Smooth muscle cell (in vitro differentiated cells): ENCODE results near the gene EIF4E3. TPM values are rescaled to one million over a fixed set of nuclear protein-coding genes. Genes with fewer than 3 reads are reported as not detected.

Source experiments
- DNase-seq: peaks from one replicate; lab custom pipeline; 2025; ENCODE audit not compliant: unreplicated experiment; lab: John Stamatoyannopoulos, UW
- H2AFZ ChIP-seq: fragments of 200-600 bp; sonication (generic); 2 replicates; pipeline ENCODE4 v1.6.0; 2016; ENCODE audit warnings: antibody characterized with exemption, low read depth, mild to moderate bottlenecking
- H3F3A ChIP-seq: fragments of 200-600 bp; sonication (generic); 2 replicates; pipeline ENCODE4 v1.6.0; 2017; ENCODE audit warnings: antibody characterized with exemption, low read depth
- H3K27ac ChIP-seq: fragments of 200-600 bp; sonication (generic); 2 replicates; pipeline ENCODE4 v1.5.1; 2016; ENCODE audit warnings: low read depth, mild to moderate bottlenecking
- H3K27me3 ChIP-seq: fragments of 200-600 bp; sonication (generic); 2 replicates; pipeline ENCODE4 v1.6.1; 2016; ENCODE audit warnings: low read depth, mild to moderate bottlenecking
- H3K36me3 ChIP-seq: fragments of 200-600 bp; sonication (generic); 2 replicates; pipeline ENCODE4 v1.5.1; 2016; ENCODE audit warnings: low read depth
- H3K4me1 ChIP-seq: fragments of 200-600 bp; sonication (generic); 2 replicates; pipeline ENCODE4 v1.5.1; 2016; ENCODE audit warnings: low read depth
- H3K4me2 ChIP-seq: fragments of 200-600 bp; sonication (generic); 2 replicates; pipeline ENCODE4 v1.6.0; 2016; ENCODE audit warnings: mild to moderate bottlenecking
- H3K4me3 ChIP-seq: fragments of 200-600 bp; sonication (generic); 2 replicates; pipeline ENCODE4 v1.5.1; 2016; ENCODE audit warnings: mild to moderate bottlenecking
- H3K79me2 ChIP-seq: fragments of 200-600 bp; sonication (generic); 2 replicates; pipeline ENCODE4 v1.6.0; 2016; ENCODE audit warnings: low read depth, mild to moderate bottlenecking
- H3K9ac ChIP-seq: fragments of 200-600 bp; sonication (generic); 2 replicates; pipeline ENCODE4 v1.6.0; 2016; ENCODE audit warnings: low read depth
- H3K9me3 ChIP-seq: fragments of 200-600 bp; sonication (generic); replicated peaks from 2 replicates; pipeline ENCODE4 v1.5.1; 2016; ENCODE audit warnings: low read depth
- H4K20me1 ChIP-seq: fragments of 200-600 bp; sonication (generic); 2 replicates; pipeline ENCODE4 v1.6.0; 2016; ENCODE audit warnings: low read depth
- WGBS: methylation state at CpG from one replicate; pipeline ENCODE4 v1.1.7; 2016; ENCODE audit warnings: low lambda C conversion rate; 5-methylcytosine and 5-hydroxymethylcytosine counted together
- polyA plus RNA-seq: library from polyadenylated mRNA; unstranded; fragments of >200 nt; fragmentation: Nextera tagmentation; extraction: Ambion mirVana; gene quantifications from 2 replicates; pipeline ENCODE4 v1.2.1, GENCODE V29; 2016
- total RNA-seq: library from RNA; depleted of rRNA; stranded (reverse); fragments of >200 nt; gene quantifications from 2 replicates; pipeline ENCODE4 v1.2.3, GENCODE V29; 2014
- TF ChIP-seq, protein P1 (sequence below): fragments of 200-600 bp; sonication (generic); IDR thresholded peaks from 2 replicates; pipeline ENCODE4 v1.5.1; 2017; ENCODE audit warnings: borderline replicate concordance, mild to moderate bottlenecking, antibody characterized with exemption; ENCODE audit not compliant: insufficient read depth, poor library complexity, severe bottlenecking

Gene EIF4E3
- total and polyA plus RNA-seq, 2 experiments from 2014 or later, result 2.3 to 3.5 TPM

DNA sequence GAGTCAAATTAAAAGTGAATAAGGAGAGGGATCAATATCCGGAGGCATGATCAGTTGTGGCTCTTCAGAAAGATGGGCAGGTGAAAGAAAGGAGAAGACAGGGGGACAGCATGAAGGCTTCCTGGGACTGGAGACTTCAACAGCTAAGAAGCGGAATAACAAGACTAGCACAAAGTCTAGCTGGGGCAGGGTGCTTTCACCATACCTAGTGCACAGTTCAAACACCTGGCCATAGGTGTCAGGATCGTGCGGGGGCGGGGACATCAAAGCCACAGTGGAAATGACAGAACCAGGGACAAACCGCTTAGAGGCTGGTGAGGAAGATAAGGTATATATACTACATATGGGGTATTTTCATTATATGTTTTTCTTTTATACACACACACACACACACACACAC, 75.4 kb downstream of the EIF4E3 start:
- Histone ChIP-seq H3K79me2 (no peaks in the 10 kb centered on the region), H4K20me1 (no peaks in the 10 kb centered on the region), H3F3A (no peaks in the 10 kb centered on the region), H3K4me1 (no peaks in the 10 kb centered on the region), H3K27me3 (no peaks in the 10 kb centered on the region), H3K4me3 (no peak overlapping the region), H3K36me3 (no peaks in the 10 kb centered on the region), H3K9me3 (no peaks in the 10 kb centered on the region), H3K9ac (no peak overlapping the region), H2AFZ (no peak overlapping the region), H3K27ac (no peak overlapping the region), H3K4me2 (no peak overlapping the region)
- WGBS, result 81% methylated on average over 6 of the region's 6 CpGs
- TF ChIP-seq, protein P1, sequence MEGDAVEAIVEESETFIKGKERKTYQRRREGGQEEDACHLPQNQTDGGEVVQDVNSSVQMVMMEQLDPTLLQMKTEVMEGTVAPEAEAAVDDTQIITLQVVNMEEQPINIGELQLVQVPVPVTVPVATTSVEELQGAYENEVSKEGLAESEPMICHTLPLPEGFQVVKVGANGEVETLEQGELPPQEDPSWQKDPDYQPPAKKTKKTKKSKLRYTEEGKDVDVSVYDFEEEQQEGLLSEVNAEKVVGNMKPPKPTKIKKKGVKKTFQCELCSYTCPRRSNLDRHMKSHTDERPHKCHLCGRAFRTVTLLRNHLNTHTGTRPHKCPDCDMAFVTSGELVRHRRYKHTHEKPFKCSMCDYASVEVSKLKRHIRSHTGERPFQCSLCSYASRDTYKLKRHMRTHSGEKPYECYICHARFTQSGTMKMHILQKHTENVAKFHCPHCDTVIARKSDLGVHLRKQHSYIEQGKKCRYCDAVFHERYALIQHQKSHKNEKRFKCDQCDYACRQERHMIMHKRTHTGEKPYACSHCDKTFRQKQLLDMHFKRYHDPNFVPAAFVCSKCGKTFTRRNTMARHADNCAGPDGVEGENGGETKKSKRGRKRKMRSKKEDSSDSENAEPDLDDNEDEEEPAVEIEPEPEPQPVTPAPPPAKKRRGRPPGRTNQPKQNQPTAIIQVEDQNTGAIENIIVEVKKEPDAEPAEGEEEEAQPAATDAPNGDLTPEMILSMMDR, result no peak
- no peak for DNase-seq

DNA sequence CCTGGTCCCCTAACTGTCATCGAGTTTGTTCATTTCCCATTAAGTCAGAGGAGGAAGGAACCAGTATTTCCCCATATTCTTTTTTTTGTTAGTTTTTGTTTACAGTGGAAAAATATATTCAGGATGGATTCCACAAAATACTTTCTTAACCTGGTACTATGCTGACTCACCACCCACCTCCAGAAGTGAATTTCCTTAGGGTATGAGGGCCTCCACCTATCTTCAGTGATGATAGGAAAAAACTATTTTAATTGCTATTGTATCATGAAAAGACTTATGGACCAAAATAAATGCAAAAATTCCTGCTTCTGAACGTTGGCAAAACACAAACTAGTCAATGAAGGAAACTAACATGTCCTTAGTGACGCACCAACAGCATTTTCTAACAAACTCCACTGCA, 77.5 kb downstream of the EIF4E3 start:
- Histone ChIP-seq H2AFZ (no peak overlapping the region), H3K79me2 (no peaks in the 10 kb centered on the region), H3K4me2 (peak overlapping the region; percentile 37), H3F3A (no peaks in the 10 kb centered on the region), H4K20me1 (no peaks in the 10 kb centered on the region), H3K4me1 (no peaks in the 10 kb centered on the region), H3K36me3 (no peaks in the 10 kb centered on the region), H3K9me3 (no peaks in the 10 kb centered on the region), H3K9ac (no peak overlapping the region), H3K27me3 (no peaks in the 10 kb centered on the region), H3K4me3 (no peak overlapping the region), H3K27ac (no peak overlapping the region)
- 82% methylated on average over 3 of the region's 3 CpGs for WGBS
- no peak for DNase-seq
- TF ChIP-seq, protein P1, result no peak

DNA sequence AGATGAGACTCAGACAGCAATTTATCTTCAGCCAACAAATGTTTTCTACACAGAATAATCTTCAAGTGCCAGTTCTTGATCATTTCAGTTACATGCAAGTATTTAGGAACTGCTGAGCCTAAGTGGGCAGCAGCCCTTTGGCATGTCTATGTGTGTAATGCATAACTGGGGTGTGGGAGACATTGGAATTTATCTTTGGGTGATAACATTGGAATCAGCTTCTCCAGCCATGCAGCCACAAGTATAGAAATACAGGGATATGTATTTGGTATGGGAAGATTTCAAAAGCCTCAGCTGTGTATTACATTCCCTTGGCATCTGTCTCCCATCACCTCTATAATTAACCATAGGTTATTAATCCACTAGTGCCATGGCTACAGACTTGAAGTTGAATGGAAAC, 78.2 kb downstream of the EIF4E3 start:
- DNase-seq, result no peak
- no peak overlapping the region for H3K27ac ChIP-seq
- H3K36me3 ChIP-seq, result no peaks in the 10 kb centered on the region
- TF ChIP-seq, protein P1, result no peak
- H4K20me1 ChIP-seq, result no peaks in the 10 kb centered on the region
- no peaks in the 10 kb centered on the region for H3F3A ChIP-seq
- H2AFZ ChIP-seq, result no peak overlapping the region
- H3K4me2 ChIP-seq, result no peak overlapping the region
- H3K4me3 ChIP-seq, result no peak overlapping the region
- no peaks in the 10 kb centered on the region for H3K4me1 ChIP-seq
- no peaks in the 10 kb centered on the region for H3K27me3 ChIP-seq
- H3K9me3 ChIP-seq, result no peaks in the 10 kb centered on the region
- H3K9ac ChIP-seq, result no peak overlapping the region
- H3K79me2 ChIP-seq, result no peaks in the 10 kb centered on the region

DNA sequence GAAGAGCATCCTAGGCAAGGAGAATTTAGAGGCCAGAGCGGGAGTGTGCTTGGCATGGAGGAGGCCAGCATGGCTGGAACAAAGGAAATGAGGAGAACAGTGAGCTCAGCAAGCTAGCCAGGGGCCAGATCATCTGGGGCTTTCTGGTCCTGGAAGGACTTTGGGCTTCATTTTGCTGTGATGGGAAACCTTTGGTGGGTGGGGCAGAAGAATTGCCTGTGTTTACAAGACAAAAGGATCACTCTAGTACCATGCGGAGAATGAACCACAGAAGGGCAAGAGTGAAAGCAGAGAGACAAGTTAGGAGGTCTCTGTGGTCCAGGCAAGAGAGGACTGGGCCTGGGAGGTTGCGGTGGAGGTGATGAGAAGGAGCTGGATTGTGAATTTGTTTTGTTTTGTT, 80.1 kb downstream of the EIF4E3 start:
- H3K27ac ChIP-seq, result no peak overlapping the region
- H2AFZ ChIP-seq, result no peak overlapping the region
- H3K9ac ChIP-seq, result no peak overlapping the region
- no peaks in the 10 kb centered on the region for H3K79me2 ChIP-seq
- H3K27me3 ChIP-seq, result no peaks in the 10 kb centered on the region
- H3F3A ChIP-seq, result no peaks in the 10 kb centered on the region
- TF ChIP-seq, protein P1, result no peak
- H4K20me1 ChIP-seq, result no peaks in the 10 kb centered on the region
- H3K9me3 ChIP-seq, result no peaks in the 10 kb centered on the region
- H3K4me2 ChIP-seq, result no peak overlapping the region
- no peaks in the 10 kb centered on the region for H3K36me3 ChIP-seq
- 95% methylated on average over 3 of the region's 3 CpGs for WGBS
- H3K4me1 ChIP-seq, result no peaks in the 10 kb centered on the region
- no peak for DNase-seq
- H3K4me3 ChIP-seq, result no peak overlapping the region
